GM12878 (cell line): ENCODE measurements around the gene ASF1B. TPM values are rescaled to one million over a fixed set of nuclear protein-coding genes. Genes with fewer than 3 reads are reported as not detected.

Source experiments
- ATAC-seq: fragments of 200-7000 bp; cut with Tn5 transposase; 3 replicates; pipeline ENCODE4 v1.9.1; 2020; ENCODE audit warnings: mild to moderate bottlenecking, moderate library complexity
- BruUV-seq: library from RNA; stranded (reverse); fragments of 400-500 nt; replicated peaks from 2 replicates; lab custom pipeline; 2021; lab: Mats Ljungman, UMichigan
- CTCF ChIA-PET: fragments of 300-600 bp; sonication (Branson Sonifier 250); formaldehyde crosslinking; extraction: SDS; loops from one replicate; lab custom pipeline; 2021; ENCODE audit warnings: inconsistent platforms; lab: Yijun Ruan, JAX
- POLR2A ChIA-PET: fragments of 350-600 bp; formaldehyde crosslinking; extraction: SDS; loops from one replicate; lab custom pipeline; 2021; ENCODE audit warnings: inconsistent platforms; lab: Charles Lee
- RAD21 ChIA-PET: fragments of 300-600 bp; sonication (Branson Sonifier 250); formaldehyde crosslinking; loops from one replicate; lab custom pipeline; 2023; ENCODE audit warnings: antibody characterized with exemption; ENCODE audit not compliant: unreplicated experiment; lab: Charles Lee
- SMC1A ChIA-PET: fragments of 300-600 bp; sonication (Branson Sonifier 250); formaldehyde crosslinking; loops from one replicate; lab custom pipeline; 2023; ENCODE audit not compliant: unreplicated experiment, uncharacterized antibody; lab: Charles Lee
- DNase-seq: peaks from one replicate; pipeline ENCODE4 v3.0.0-alpha.2; 2011; ENCODE audit warnings: low read depth, low spot score
- FAIRE-seq: peaks from 3 replicates; lab custom pipeline; 2011; peaks lifted over from hg19 to GRCh38; lab: Jason Lieb, UNC
- H2AFZ ChIP-seq: 2 replicates; pipeline ENCODE4 v1.6.0; 2011; ENCODE audit warnings: low read depth, low read length, control low read depth; ENCODE audit not compliant: control insufficient read depth
- H3K27ac ChIP-seq: 2 replicates; pipeline ENCODE4 v1.5.1; 2011; ENCODE audit warnings: control low read depth; ENCODE audit not compliant: control insufficient read depth, insufficient read depth
- H3K27me3 ChIP-seq, 2 experiments: replicated peaks in 1 of 2; 2 replicates each; pipeline versions ENCODE4 v1.6.0 to v1.6.1; 2011; ENCODE audit warnings: low read length in 1 of 2; ENCODE audit not compliant: control insufficient read depth in 2 of 2, insufficient read depth in 2 of 2
- H3K36me3 ChIP-seq, 2 experiments: 2 replicates each; pipeline ENCODE4 v1.5.1; 2011; ENCODE audit warnings: low read length in 1 of 2; ENCODE audit not compliant: control insufficient read depth in 2 of 2, insufficient read depth in 2 of 2
- H3K4me1 ChIP-seq: 2 replicates; pipeline ENCODE4 v1.6.1; 2011; ENCODE audit warnings: mild to moderate bottlenecking, low read length, moderate library complexity, mixed read lengths; ENCODE audit not compliant: control insufficient read depth, insufficient read depth
- H3K4me2 ChIP-seq: 2 replicates; pipeline ENCODE4 v1.6.0; 2011; ENCODE audit warnings: control low read depth; ENCODE audit not compliant: control insufficient read depth, insufficient read depth
- H3K4me3 ChIP-seq: fragments of 200-600 bp; sonication (generic); 2 replicates; pipeline ENCODE4 v1.5.1; 2016
- H3K79me2 ChIP-seq: 2 replicates; pipeline ENCODE4 v1.6.0; 2011; ENCODE audit warnings: low read length; ENCODE audit not compliant: control insufficient read depth, insufficient read depth
- H3K9ac ChIP-seq: 2 replicates; pipeline ENCODE4 v1.8.0; 2011; ENCODE audit warnings: low read length, control low read depth, mixed read lengths; ENCODE audit not compliant: control insufficient read depth, insufficient read depth
- H3K9me3 ChIP-seq: replicated peaks from 3 replicates; pipeline ENCODE4 v1.5.1; 2011; ENCODE audit warnings: mild to moderate bottlenecking, low read length; ENCODE audit not compliant: control insufficient read depth, insufficient read depth
- H4K20me1 ChIP-seq: 2 replicates; pipeline ENCODE4 v1.6.0; 2011; ENCODE audit not compliant: control insufficient read depth, insufficient read depth
- ASH2L ChIP-seq: fragments of 300-600, 200-600 bp; sonication (generic); IDR thresholded peaks from 2 replicates; pipeline ENCODE4 v1.6.1; 2017; ENCODE audit warnings: low read depth, mild to moderate bottlenecking, borderline replicate concordance
- CHD1 ChIP-seq: IDR thresholded peaks from 2 replicates; pipeline ENCODE4 v1.6.1; 2012; ENCODE audit warnings: low read depth, low read length, improper control_type of control experiment
- CHD4 ChIP-seq: fragments of 200-600 bp; sonication (generic); IDR thresholded peaks from 2 replicates; pipeline ENCODE4 v1.6.1; 2016; ENCODE audit warnings: mild to moderate bottlenecking
- EGR1 ChIP-seq, 2 experiments: IDR thresholded peaks; 1 replicate in 1 of 2; 2 replicates in 1 of 2; pipeline ENCODE4 v1.6.1; 2011 to 2012; ENCODE audit warnings: low read depth in 2 of 2, low read length in 2 of 2, borderline replicate concordance in 1 of 2, mild to moderate bottlenecking in 1 of 2, moderate library complexity in 1 of 2
- ESRRA ChIP-seq: IDR thresholded peaks from 2 replicates; pipeline ENCODE4 v1.6.1; 2012; ENCODE audit warnings: mild to moderate bottlenecking, low read length, improper control_type of control experiment
- EZH2 ChIP-seq: IDR thresholded peaks from 2 replicates; pipeline ENCODE4 v1.6.1; 2012; ENCODE audit warnings: low read depth, mild to moderate bottlenecking, control low read depth, inconsistent platforms, low read length, borderline replicate concordance; ENCODE audit not compliant: control insufficient read depth
- GATAD2B ChIP-seq: fragments of 450-650 bp; conservative IDR thresholded peaks from 2 replicates; pipeline ENCODE4 v1.6.1; 2017; ENCODE audit warnings: low read depth, mild to moderate bottlenecking, moderate library complexity
- JUNB ChIP-seq: IDR thresholded peaks from 2 replicates; pipeline ENCODE4 v1.6.1; 2016; ENCODE audit warnings: antibody characterized with exemption, mild to moderate bottlenecking
- NR2C1 ChIP-seq: fragments of 450-650 bp; IDR thresholded peaks from 2 replicates; pipeline ENCODE4 v1.6.1; 2017; ENCODE audit warnings: antibody characterized with exemption, mild to moderate bottlenecking, moderate library complexity
- POLR2A ChIP-seq: IDR thresholded peaks from 2 replicates; pipeline ENCODE4 v1.6.1; 2011; ENCODE audit warnings: low read depth, mild to moderate bottlenecking, low read length
- RELA ChIP-seq: fragments of 450-650 bp; IDR thresholded peaks from 2 replicates; pipeline ENCODE4 v1.8.0; 2014; ENCODE audit warnings: borderline replicate concordance; ENCODE audit not compliant: partially characterized antibody
- SMAD1 ChIP-seq: fragments of 450-650 bp; IDR thresholded peaks from 2 replicates; pipeline ENCODE4 v1.6.1; 2018; ENCODE audit warnings: mild to moderate bottlenecking, low read depth; ENCODE audit not compliant: partially characterized antibody
- TCF3 ChIP-seq: IDR thresholded peaks from 2 replicates; pipeline ENCODE4 v1.6.1; 2012; ENCODE audit warnings: low read depth, mild to moderate bottlenecking, low read length, borderline replicate concordance; ENCODE audit not compliant: insufficient read depth
- ZNF274 ChIP-seq: IDR thresholded peaks from one replicate; pipeline ENCODE4 v1.8.0; 2011; ENCODE audit not compliant: insufficient read length, insufficient read depth
- WGBS: methylation state at CpG from one replicate; pipeline ENCODE4 v1.1.6; 2016; ENCODE audit warnings: low lambda C conversion rate; ENCODE audit not compliant: insufficient replicate concordance, insufficient coverage; ENCODE audit errors: missing lambda C conversion rate; 5-methylcytosine and 5-hydroxymethylcytosine counted together
- in situ Hi-C: fragments of 300-500 bp; cut with MboI; formaldehyde crosslinking; loops from 9 replicates; pipeline ENCODE4 v1.14.3; 2018; ENCODE audit warnings: mixed read lengths
- intact Hi-C: fragments of 100-400 bp; cut with micrococcal nuclease; formaldehyde crosslinking; loops from one replicate; pipeline ENCODE4 v1.14.2; 2022; ENCODE audit not compliant: unreplicated experiment
- polyA plus RNA-seq, 11 experiments: library from polyadenylated mRNA; depleted of rRNA in 4 of 11; unstranded in 6 of 11; stranded (reverse) in 5 of 11; fragments of >200 nt; fragmentation: Nextera tagmentation in 4 of 11; fragmentation: Illumina TruSeq in 1 of 11; extraction: Ambion mirVana in 4 of 11; extraction: Trizol in 1 of 11; gene quantifications; 1 replicate in 1 of 11; 2 replicates in 10 of 11; pipeline versions ENCODE4 v1.2.1 to v1.2.3, GENCODE V29; 2011 to 2016; ENCODE audit warnings: inconsistent platforms in 2 of 11, missing spikeins in 2 of 11, low read depth in 1 of 11
- total RNA-seq, 4 experiments: library from RNA; depleted of rRNA in 3 of 4; stranded (reverse); fragments of >200 nt in 3 of 4; fragmentation: Illumina TruSeq in 1 of 4; extraction: Trizol in 1 of 4; gene quantifications; 2 replicates each; pipeline versions ENCODE4 v1.2.1 to v1.2.3, GENCODE V29; 2013 to 2021
- TF ChIP-seq, protein P1 (sequence below): fragments of 450-650 bp; IDR thresholded peaks from 2 replicates; pipeline ENCODE4 v1.6.1; 2017; ENCODE audit warnings: mild to moderate bottlenecking
- TF ChIP-seq, protein P2 (sequence below): IDR thresholded peaks from 2 replicates; pipeline ENCODE4 v1.6.1; 2012; ENCODE audit warnings: mild to moderate bottlenecking, low read depth, low read length

ASF1B gene
- total and polyA plus RNA-seq, 10 of the 15 experiments (the other 5 are each of a cell fraction or from before 2014, with no cell fraction given) = 10.4 to 217 (median 90.2) TPM

DNA sequence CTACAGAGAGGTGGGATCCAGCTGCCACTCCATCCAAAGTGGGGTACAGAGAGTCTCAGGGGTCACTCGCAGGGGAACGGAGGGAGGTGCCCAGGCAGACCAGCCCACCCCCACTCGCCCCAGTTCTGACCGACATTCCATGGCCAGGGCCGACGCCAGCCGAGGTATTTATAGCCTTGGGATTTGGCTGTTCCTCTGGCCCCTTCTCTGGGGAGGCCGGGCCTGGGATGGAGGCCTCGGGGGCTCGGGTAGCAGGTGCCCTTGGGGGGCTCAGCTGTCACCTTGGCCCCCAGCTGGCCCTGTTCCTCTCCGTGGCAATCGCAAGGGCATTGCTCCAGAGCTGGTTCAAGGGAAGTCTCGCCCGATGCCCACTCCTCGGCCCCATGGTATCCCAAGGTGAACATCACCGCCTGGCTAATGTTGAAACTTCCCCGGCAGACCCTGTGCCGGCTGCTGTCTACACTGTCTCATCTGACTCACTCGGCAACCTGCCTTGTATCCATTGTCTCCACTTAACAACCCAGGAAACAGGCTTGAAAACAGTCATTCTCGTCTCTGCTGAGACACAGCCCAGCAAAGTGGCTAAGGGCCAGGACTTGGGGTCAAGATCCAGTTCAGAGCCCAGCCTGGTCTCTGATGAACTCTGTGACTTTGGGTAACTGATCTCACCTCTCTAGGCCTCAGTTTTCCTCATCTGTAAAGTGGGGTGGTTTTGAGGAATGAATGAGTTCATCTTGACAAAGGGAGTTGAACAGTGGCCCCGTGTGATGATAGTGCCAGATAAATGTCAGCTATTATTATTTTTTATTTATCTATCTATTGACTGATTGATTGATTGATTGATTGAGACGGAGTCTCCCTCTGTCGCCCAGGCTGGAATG lies 28.6 kb downstream of the ASF1B start:
- ChIA-PET CTCF (no interaction called here), SMC1A (no interaction called here), POLR2A (no interaction called here), RAD21 (no interaction called here)
- ATAC-seq (no peak), DNase-seq (no peak), FAIRE-seq (no peak)
- Histone ChIP-seq H3K36me3 (peaks cover 0 to 3% of the 10 kb centered on the region in 2 experiments; a peak in 2 of 4 replicates), H3K4me3 (no peak overlapping the region), H4K20me1 (no peaks in the 10 kb centered on the region), H3K27me3 (no peaks in the 10 kb centered on the region), H3K79me2 (no peaks in the 10 kb centered on the region), H2AFZ (no peak overlapping the region), H3K9me3 (no peaks in the 10 kb centered on the region), H3K27ac (no peak overlapping the region), H3K4me1 (no peaks in the 10 kb centered on the region), H3K4me2 (no peak overlapping the region), H3K9ac (no peak overlapping the region)
- in situ Hi-C loops (no loop called here), intact Hi-C loops (no loop called here)
- no TSS peak for BruUV-seq
- 92% methylated on average over 23 of the region's 23 CpGs for WGBS
- TF ChIP-seq EZH2 (no peak), ZNF274 (no peak), EGR1 (IDR thresholded peaks at IDR 0.05; ENCODE audit: borderline replicate concordance in 1 of 2, low read depth in 2 of 2, low read length in 2 of 2) (no peak), CHD4 (no peak), ESRRA (no peak), ASH2L (no peak), JUNB (no peak), CHD1 (no peak), GATAD2B (no peak), POLR2A (no peak), TCF3 (no peak), NR2C1 (no peak), SMAD1 (no peak), RELA (no peak)
- TF ChIP-seq, protein P1, sequence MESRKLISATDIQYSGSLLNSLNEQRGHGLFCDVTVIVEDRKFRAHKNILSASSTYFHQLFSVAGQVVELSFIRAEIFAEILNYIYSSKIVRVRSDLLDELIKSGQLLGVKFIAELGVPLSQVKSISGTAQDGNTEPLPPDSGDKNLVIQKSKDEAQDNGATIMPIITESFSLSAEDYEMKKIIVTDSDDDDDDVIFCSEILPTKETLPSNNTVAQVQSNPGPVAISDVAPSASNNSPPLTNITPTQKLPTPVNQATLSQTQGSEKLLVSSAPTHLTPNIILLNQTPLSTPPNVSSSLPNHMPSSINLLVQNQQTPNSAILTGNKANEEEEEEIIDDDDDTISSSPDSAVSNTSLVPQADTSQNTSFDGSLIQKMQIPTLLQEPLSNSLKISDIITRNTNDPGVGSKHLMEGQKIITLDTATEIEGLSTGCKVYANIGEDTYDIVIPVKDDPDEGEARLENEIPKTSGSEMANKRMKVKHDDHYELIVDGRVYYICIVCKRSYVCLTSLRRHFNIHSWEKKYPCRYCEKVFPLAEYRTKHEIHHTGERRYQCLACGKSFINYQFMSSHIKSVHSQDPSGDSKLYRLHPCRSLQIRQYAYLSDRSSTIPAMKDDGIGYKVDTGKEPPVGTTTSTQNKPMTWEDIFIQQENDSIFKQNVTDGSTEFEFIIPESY = no peak
- TF ChIP-seq, protein P2, sequence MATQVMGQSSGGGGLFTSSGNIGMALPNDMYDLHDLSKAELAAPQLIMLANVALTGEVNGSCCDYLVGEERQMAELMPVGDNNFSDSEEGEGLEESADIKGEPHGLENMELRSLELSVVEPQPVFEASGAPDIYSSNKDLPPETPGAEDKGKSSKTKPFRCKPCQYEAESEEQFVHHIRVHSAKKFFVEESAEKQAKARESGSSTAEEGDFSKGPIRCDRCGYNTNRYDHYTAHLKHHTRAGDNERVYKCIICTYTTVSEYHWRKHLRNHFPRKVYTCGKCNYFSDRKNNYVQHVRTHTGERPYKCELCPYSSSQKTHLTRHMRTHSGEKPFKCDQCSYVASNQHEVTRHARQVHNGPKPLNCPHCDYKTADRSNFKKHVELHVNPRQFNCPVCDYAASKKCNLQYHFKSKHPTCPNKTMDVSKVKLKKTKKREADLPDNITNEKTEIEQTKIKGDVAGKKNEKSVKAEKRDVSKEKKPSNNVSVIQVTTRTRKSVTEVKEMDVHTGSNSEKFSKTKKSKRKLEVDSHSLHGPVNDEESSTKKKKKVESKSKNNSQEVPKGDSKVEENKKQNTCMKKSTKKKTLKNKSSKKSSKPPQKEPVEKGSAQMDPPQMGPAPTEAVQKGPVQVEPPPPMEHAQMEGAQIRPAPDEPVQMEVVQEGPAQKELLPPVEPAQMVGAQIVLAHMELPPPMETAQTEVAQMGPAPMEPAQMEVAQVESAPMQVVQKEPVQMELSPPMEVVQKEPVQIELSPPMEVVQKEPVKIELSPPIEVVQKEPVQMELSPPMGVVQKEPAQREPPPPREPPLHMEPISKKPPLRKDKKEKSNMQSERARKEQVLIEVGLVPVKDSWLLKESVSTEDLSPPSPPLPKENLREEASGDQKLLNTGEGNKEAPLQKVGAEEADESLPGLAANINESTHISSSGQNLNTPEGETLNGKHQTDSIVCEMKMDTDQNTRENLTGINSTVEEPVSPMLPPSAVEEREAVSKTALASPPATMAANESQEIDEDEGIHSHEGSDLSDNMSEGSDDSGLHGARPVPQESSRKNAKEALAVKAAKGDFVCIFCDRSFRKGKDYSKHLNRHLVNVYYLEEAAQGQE = no peak
